T follicular helper cell (primary cell): ENCODE results near the gene VWC2.

Source experiments
- DNase-seq: peaks from one replicate; pipeline ENCODE4 v3.0.0-alpha.2; 2020; ENCODE audit warnings: low read depth
- total RNA-seq, 2 experiments: gene quantifications; one replicate each; lab custom pipeline; 2026; lab: John Stamatoyannopoulos, UW

The VWC2 gene
- total RNA-seq: 0 reads per million in 2 experiments

- DNase-seq: no peak
Observed at GRCh38 chr7:49773218-49773935, at the start of gene VWC2. TSS of gene VWC2 (plus strand) at chr7:49773638. CDS start at chr7:49775436, 1,798 bp downstream.

GRCh38 chr7:49724071-49724470, 49.4 kb upstream of the VWC2 start:
- DNase-seq: no peak

- no peak for DNase-seq
Observed at GRCh38 chr7:49731836-49732235, 41.6 kb upstream of the VWC2 start.

GRCh38 chr7:49762666-49763065, 10.8 kb upstream of the VWC2 start:
- DNase-seq: no peak

- no peak for DNase-seq
Observed at GRCh38 chr7:49763791-49764190, 9.6 kb upstream of the VWC2 start.

GRCh38 chr7:49766966-49767365, 6.5 kb upstream of the VWC2 start:
- no peak for DNase-seq

- no peak for DNase-seq
Observed at GRCh38 chr7:49767719-49768118, 5.7 kb upstream of the VWC2 start.

- DNase-seq: no peak
Observed at GRCh38 chr7:49768254-49768653, 5.2 kb upstream of the VWC2 start.

- DNase-seq: no peak
Observed at GRCh38 chr7:49768835-49769234, 4.6 kb upstream of the VWC2 start.

- no peak for DNase-seq
Observed at GRCh38 chr7:49769285-49769857, 4.1 kb upstream of the VWC2 start.

- DNase-seq: no peak
Observed at GRCh38 chr7:49770838-49771237, 2.6 kb upstream of the VWC2 start.

- no peak for DNase-seq
Observed at GRCh38 chr7:49771427-49772176, 1.8 kb upstream of the VWC2 start.

GRCh38 chr7:49772916-49773217, 571 bp upstream of the VWC2 start:
- DNase-seq: no peak

- no peak for DNase-seq
Observed at GRCh38 chr7:49773936-49774458, 559 bp downstream of the VWC2 start.

GRCh38 chr7:49774459-49775064, 1.1 kb downstream of the VWC2 start:
- no peak for DNase-seq

- DNase-seq: no peak
Observed at GRCh38 chr7:49775065-49775948, 1.9 kb downstream of the VWC2 start.

GRCh38 chr7:49775949-49776443, 2.6 kb downstream of the VWC2 start:
- no peak for DNase-seq

- DNase-seq: no peak
Observed at GRCh38 chr7:49776994-49777393, 3.6 kb downstream of the VWC2 start.

GRCh38 chr7:49778731-49779270, 5.4 kb downstream of the VWC2 start:
- DNase-seq: no peak

- DNase-seq: no peak
Observed at GRCh38 chr7:49780953-49781352, 7.5 kb downstream of the VWC2 start.

- DNase-seq: no peak
Observed at GRCh38 chr7:49781996-49782395, 8.6 kb downstream of the VWC2 start.
